T1000 (cell line): ENCODE measurements around the gene DDT.
"Not testable (repeated sequence)": the region's sequence is repeated elsewhere in the genome, so short reads cannot be mapped to it uniquely, and the experiment has no call there.

Experiments used
- DNase-seq: peaks from one replicate; lab custom pipeline; 2025; ENCODE audit warnings: mixed read lengths; lab: John Stamatoyannopoulos, UW

The DDT gene

GRCh38 chr22:23989583-23990244, 15.5 kb upstream of the DDT start:
- not testable (repeated sequence) for DNase-seq

GRCh38 chr22:23986538-23987178, 12.4 kb upstream of the DDT start:
- not testable (repeated sequence) for DNase-seq

- DNase-seq = not testable (repeated sequence)
Measured at GRCh38 chr22:23986089-23986488, 11.8 kb upstream of the DDT start.

GRCh38 chr22:23984430-23984829, 10.2 kb upstream of the DDT start:
- no peak for DNase-seq

GRCh38 chr22:23980567-23980966, 6.3 kb upstream of the DDT start:
- not testable (repeated sequence) for DNase-seq

- not testable (repeated sequence) for DNase-seq
Measured at GRCh38 chr22:23979557-23980240, 5.5 kb upstream of the DDT start, which contains the start of gene GSTT2. GSTT2 (plus strand) TSS chr22:23980134.

- not testable (repeated sequence) for DNase-seq
Measured at GRCh38 chr22:23977304-23977703, 3.1 kb upstream of the DDT start.

- DNase-seq = not testable (repeated sequence)
Measured at GRCh38 chr22:23974836-23975352, 653 bp upstream of the DDT start.

- DNase-seq = not testable (repeated sequence)
Measured at GRCh38 chr22:23971927-23972326, 2.3 kb downstream of the DDT start.

- DNase-seq = no peak
Measured at GRCh38 chr22:23970816-23971486, 3.3 kb downstream of the DDT start.

GRCh38 chr22:23970201-23970641, 4.0 kb downstream of the DDT start:
- DNase-seq = no peak

GRCh38 chr22:23969071-23969470, 5.2 kb downstream of the DDT start:
- no peak for DNase-seq

- not testable (repeated sequence) for DNase-seq
Measured at GRCh38 chr22:23966568-23966967, 7.7 kb downstream of the DDT start, which contains the start of gene DDTL. DDTL (plus strand) TSS chr22:23966888; CDS start chr22:23966915, 27 bp downstream.

- DNase-seq = not testable (repeated sequence)
Measured at GRCh38 chr22:23966094-23966493, 8.1 kb downstream of the DDT start.

GRCh38 chr22:23961084-23961771, 13.0 kb downstream of the DDT start, which contains the start of gene GSTT2B:
GSTT2B (minus strand) TSS chr22:23961195; CDS start chr22:23961131, 64 bp downstream.
- not testable (repeated sequence) for DNase-seq

GRCh38 chr22:23956301-23956900, 17.8 kb downstream of the DDT start:
- DNase-seq = peak; percentile 32

GRCh38 chr22:23955886-23956285, 18.4 kb downstream of the DDT start:
- not testable (repeated sequence) for DNase-seq

- DNase-seq = not testable (repeated sequence)
Measured at GRCh38 chr22:23954991-23955305, 19.3 kb downstream of the DDT start.

- DNase-seq = not testable (repeated sequence)
Measured at GRCh38 chr22:23954193-23954990, 19.8 kb downstream of the DDT start.

- DNase-seq = not testable (repeated sequence)
Measured at GRCh38 chr22:23953485-23953884, 20.8 kb downstream of the DDT start.
